ENCODE data around the gene OR2AT4. TPM values are rescaled to one million over a fixed set of nuclear protein-coding genes. Genes with fewer than 3 reads are reported as not detected.
"Not testable (repeated sequence)": the region's sequence is repeated elsewhere in the genome, so short reads cannot be mapped to it uniquely, and the experiment has no call there.

Gene OR2AT4
- total RNA-seq, 4 donors from 2014 or later, result not detected

GRCh38 chr11:75100314-75100713, 3.6 kb upstream of the OR2AT4 start:
- DNase-seq (ENCODE audit: low spot score in 2 of 2), result no peak
- intact Hi-C loops (cut with DNase I; ENCODE audit: low total_unique reads), result no loop called here
- TF ChIP-seq CTCF (IDR thresholded peaks at IDR 0.05) (no peak), POLR2A (IDR thresholded peaks at IDR 0.05) (no peak)
- 33 to 35% methylated on average over 3 of the region's 3 CpGs for WGBS, 2 donors
- H3K4me3 ChIP-seq (ENCODE audit: low read depth, poor library complexity, severe bottlenecking), result no peak overlapping the region

GRCh38 chr11:75099635-75100034, 3.0 kb upstream of the OR2AT4 start:
- TF ChIP-seq POLR2A (IDR thresholded peaks at IDR 0.05), result no peak
- TF ChIP-seq CTCF (IDR thresholded peaks at IDR 0.05), result no peak
- 95 to 100% methylated on average over 1 of the region's 1 CpG for WGBS, 2 donors
- H3K4me3 ChIP-seq (ENCODE audit: low read depth, poor library complexity, severe bottlenecking), result no peak overlapping the region
- intact Hi-C loops (cut with DNase I; ENCODE audit: low total_unique reads), result no loop called here
- no peak for DNase-seq (ENCODE audit: low spot score in 2 of 2)

- intact Hi-C loops (cut with DNase I; ENCODE audit: low total_unique reads); H3K4me3 ChIP-seq (ENCODE audit: low read depth, poor library complexity, severe bottlenecking); DNase-seq (ENCODE audit: low spot score in 2 of 2): not testable (repeated sequence)
- 92 to 94% methylated on average over 22 of the region's 22 CpGs for WGBS, 2 donors
Observed at GRCh38 chr11:75098835-75099439, 2.3 kb upstream of the OR2AT4 start.

- H3K4me3 ChIP-seq (ENCODE audit: low read depth, poor library complexity, severe bottlenecking); intact Hi-C loops (cut with DNase I; ENCODE audit: low total_unique reads); DNase-seq (ENCODE audit: low spot score in 2 of 2): not testable (repeated sequence)
- 92 to 93% methylated on average over 9 to 11 of the region's 21 CpGs for WGBS, 2 donors
Observed at GRCh38 chr11:75098181-75098580, 1.5 kb upstream of the OR2AT4 start.

- WGBS, 2 donors, result 63 to 65% methylated on average over 2 of the region's 2 CpGs
- intact Hi-C loops (cut with DNase I; ENCODE audit: low total_unique reads), result no loop called here
- DNase-seq (ENCODE audit: low spot score in 2 of 2), result no peak
- no peak for TF ChIP-seq CTCF (IDR thresholded peaks at IDR 0.05)
- no peak for TF ChIP-seq POLR2A (IDR thresholded peaks at IDR 0.05)
- H3K4me3 ChIP-seq (ENCODE audit: low read depth, poor library complexity, severe bottlenecking), result no peak overlapping the region
Observed at GRCh38 chr11:75097173-75097557, 489 bp upstream of the OR2AT4 start.

GRCh38 chr11:75094382-75094781, 2.3 kb downstream of the OR2AT4 start:
- intact Hi-C loops (cut with DNase I; ENCODE audit: low total_unique reads); DNase-seq (ENCODE audit: low spot score in 2 of 2); H3K4me3 ChIP-seq (ENCODE audit: low read depth, poor library complexity, severe bottlenecking): not testable (repeated sequence)

GRCh38 chr11:75090671-75091177, 6.0 kb downstream of the OR2AT4 start:
- intact Hi-C loops (cut with DNase I; ENCODE audit: low total_unique reads), result no loop called here
- WGBS, 2 donors, result 81 to 86% methylated on average over 4 of the region's 4 CpGs
- no peak overlapping the region for H3K4me3 ChIP-seq (ENCODE audit: low read depth, poor library complexity, severe bottlenecking)
- DNase-seq (ENCODE audit: low spot score in 2 of 2), result no peak
- no peak for TF ChIP-seq POLR2A (IDR thresholded peaks at IDR 0.05)
- TF ChIP-seq CTCF (IDR thresholded peaks at IDR 0.05), result no peak

Measured in lower leg skin (tissue), 4 donors.